Activated CD4-positive, alpha-beta memory T cell treated with anti-CD3 and anti-CD28 coated beads, Interleukin-2, amount 10 ng/mL, durations not matched to agents 7 days and 5 days (primary cell): Measurements from ENCODE around the gene XCL1. TPM values are rescaled to one million over a fixed set of nuclear protein-coding genes. Genes with fewer than 3 reads are reported as not detected.

Source experiments
- CTCF ChIA-PET: fragments of 350-600 bp; sonication (Branson Sonifier 250); formaldehyde crosslinking; loops from one replicate; lab custom pipeline; 2021; ENCODE audit warnings: antibody characterized with exemption, inconsistent platforms; lab: Charles Lee
- POLR2A ChIA-PET: fragments of 350-600 bp; sonication (Branson Sonifier 250); formaldehyde crosslinking; loops from one replicate; lab custom pipeline; 2021; ENCODE audit warnings: antibody characterized with exemption; lab: Charles Lee
- DNase-seq: peaks from one replicate; pipeline ENCODE4 v3.0.0-alpha.2; 2020
- H3K27ac Mint-ChIP-seq: one replicate; pipeline ENCODE4 v1.8.0; 2021; ENCODE audit warnings: mild to moderate bottlenecking, mixed read lengths
- H3K27me3 Mint-ChIP-seq: one replicate; pipeline ENCODE4 v1.8.0; 2021; ENCODE audit warnings: mixed read lengths
- H3K36me3 Mint-ChIP-seq: one replicate; pipeline ENCODE4 v1.8.0; 2021; ENCODE audit warnings: low read depth, mixed read lengths
- H3K4me1 Mint-ChIP-seq: one replicate; pipeline ENCODE4 v1.8.0; 2021; ENCODE audit warnings: mixed read lengths
- H3K4me3 Mint-ChIP-seq: one replicate; pipeline ENCODE4 v1.8.0; 2021; ENCODE audit warnings: mild to moderate bottlenecking, mixed read lengths
- H3K9me3 Mint-ChIP-seq: one replicate; pipeline ENCODE4 v1.8.0; 2021; ENCODE audit warnings: mixed read lengths
- total RNA-seq, 2 experiments: library from RNA; stranded (reverse); gene quantifications; one replicate each; pipeline ENCODE4 v1.2.3, GENCODE V29; 2021

The XCL1 gene
- total RNA-seq, 2 experiments from 2014 or later = 0.33 TPM; not detected in 1

GRCh38 chr1:168614235-168614634 is 37.8 kb downstream of the XCL1 start:
- Mint-ChIP-seq H3K9me3 (no peaks in the 10 kb centered on the region), H3K27me3 (peaks cover 1% of the 10 kb centered on the region), H3K4me3 (no peak overlapping the region), H3K36me3 (no peaks in the 10 kb centered on the region), H3K27ac (no peak overlapping the region), H3K4me1 (no peaks in the 10 kb centered on the region)
- ChIA-PET POLR2A (no interaction called here), CTCF (interaction anchor here (1.0 kb wide), 1 partner anchor 11 kb away, joined by 5 read pairs; no protein-coding TSS in a partner anchor)
- no peak for DNase-seq

- H3K4me1 Mint-ChIP-seq = no peaks in the 10 kb centered on the region
- DNase-seq = no peak
- ChIA-PET CTCF (no interaction called here), POLR2A (no interaction called here)
- no peak overlapping the region for H3K27ac Mint-ChIP-seq
- no peaks in the 10 kb centered on the region for H3K9me3 Mint-ChIP-seq
- no peaks in the 10 kb centered on the region for H3K27me3 Mint-ChIP-seq
- no peaks in the 10 kb centered on the region for H3K36me3 Mint-ChIP-seq
- H3K4me3 Mint-ChIP-seq = no peak overlapping the region
Measured at GRCh38 chr1:168615965-168616364, 39.6 kb downstream of the XCL1 start.

DNA sequence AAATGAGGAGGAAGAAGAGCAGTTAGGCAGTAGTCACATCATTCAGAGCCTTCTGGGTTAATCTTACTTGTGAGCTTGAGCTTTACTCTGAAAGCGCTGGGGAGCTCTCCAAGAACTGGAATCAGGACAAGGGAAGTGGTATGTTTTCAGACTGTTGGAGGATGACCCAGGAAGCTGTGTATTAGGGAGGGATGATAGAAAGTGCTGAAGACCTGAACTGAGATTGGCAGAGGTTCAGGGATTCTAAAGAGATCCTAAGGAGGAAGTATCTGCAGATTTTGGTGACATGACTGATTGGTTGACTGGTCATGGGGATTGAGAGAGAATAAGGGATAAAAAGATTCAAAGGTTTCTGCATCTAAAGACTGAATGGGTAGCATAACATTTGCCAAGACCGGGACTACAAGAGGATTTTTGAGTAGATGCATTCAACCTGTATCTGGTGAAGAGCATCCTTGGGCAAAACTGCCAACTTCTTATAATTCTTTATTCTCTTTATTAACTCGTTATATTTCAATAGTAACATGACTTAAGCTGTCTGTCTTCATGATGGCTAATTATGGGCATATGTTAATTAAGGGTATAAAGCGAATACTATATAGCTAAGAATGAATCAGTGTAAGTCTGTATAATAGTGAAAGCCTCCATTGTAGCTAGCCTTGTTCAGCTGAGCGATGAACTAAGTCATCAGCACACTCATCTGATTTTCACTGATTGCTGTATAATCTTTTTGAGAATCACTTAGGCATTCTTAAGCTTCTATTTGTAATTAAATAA is 41.8 kb downstream of the XCL1 start:
- POLR2A ChIA-PET = no interaction called here
- H3K27ac Mint-ChIP-seq = no peak overlapping the region
- no peaks in the 10 kb centered on the region for H3K27me3 Mint-ChIP-seq
- no peak overlapping the region for H3K4me3 Mint-ChIP-seq
- no peaks in the 10 kb centered on the region for H3K9me3 Mint-ChIP-seq
- no peaks in the 10 kb centered on the region for H3K36me3 Mint-ChIP-seq
- no peak for DNase-seq
- CTCF ChIA-PET = interaction anchor here (0.6 to 1.0 kb wide), 3 partner anchors 15 to 730 kb away, joined by 3 to 5 read pairs (median 4); no protein-coding TSS in a partner anchor
- H3K4me1 Mint-ChIP-seq = no peaks in the 10 kb centered on the region

GRCh38 chr1:168618886-168619285 is 42.5 kb downstream of the XCL1 start:
- no peak for DNase-seq
- H3K27ac Mint-ChIP-seq = no peak overlapping the region
- no peaks in the 10 kb centered on the region for H3K4me1 Mint-ChIP-seq
- no peak overlapping the region for H3K4me3 Mint-ChIP-seq
- POLR2A ChIA-PET = no interaction called here
- peaks cover under 1% of the 10 kb centered on the region for H3K27me3 Mint-ChIP-seq
- H3K36me3 Mint-ChIP-seq = no peaks in the 10 kb centered on the region
- CTCF ChIA-PET = interaction anchor here (0.6 to 1.0 kb wide), 2 partner anchors 15 to 729 kb away, joined by 4 to 5 read pairs; no protein-coding TSS in a partner anchor
- no peaks in the 10 kb centered on the region for H3K9me3 Mint-ChIP-seq

DNA sequence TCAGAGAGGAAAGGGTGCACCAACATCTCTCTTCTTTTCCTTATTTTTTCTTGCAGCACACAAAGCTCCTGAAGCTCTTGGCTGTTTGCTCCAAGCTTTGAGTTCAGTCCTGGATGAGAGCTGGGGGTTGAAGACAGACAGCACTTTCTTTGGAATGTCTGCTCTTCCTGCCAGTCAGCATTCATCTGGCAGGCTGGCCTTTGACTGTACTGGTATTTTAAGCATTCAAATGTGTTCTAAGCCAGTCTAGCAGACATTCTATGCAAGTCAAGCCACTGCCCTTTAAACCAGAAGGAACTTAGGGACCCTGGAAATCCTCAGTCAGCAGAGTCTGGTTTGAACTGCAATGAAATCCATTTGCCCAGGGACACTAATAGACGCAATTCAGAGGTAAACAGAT is 45.0 kb downstream of the XCL1 start:
- Mint-ChIP-seq H3K36me3 (no peaks in the 10 kb centered on the region), H3K9me3 (no peaks in the 10 kb centered on the region), H3K27ac (no peak overlapping the region), H3K27me3 (peaks cover 5% of the 10 kb centered on the region), H3K4me1 (no peaks in the 10 kb centered on the region), H3K4me3 (no peak overlapping the region)
- ChIA-PET CTCF (interaction anchor here (1.7 kb wide), 1 partner anchor 18 kb away, joined by 5 read pairs; no protein-coding TSS in a partner anchor), POLR2A (no interaction called here)
- no peak for DNase-seq

GRCh38 chr1:168623003-168623828 is 46.8 kb downstream of the XCL1 start:
- Mint-ChIP-seq H3K9me3 (no peaks in the 10 kb centered on the region), H3K27me3 (peaks cover 14% of the 10 kb centered on the region), H3K36me3 (no peaks in the 10 kb centered on the region), H3K4me3 (no peak overlapping the region), H3K4me1 (no peaks in the 10 kb centered on the region), H3K27ac (no peak overlapping the region)
- POLR2A ChIA-PET = no interaction called here
- DNase-seq = no peak
- CTCF ChIA-PET = interaction anchor here (1.7 kb wide), 2 partner anchors 15 to 19 kb away, joined by 4 to 5 read pairs; no protein-coding TSS in a partner anchor

DNA sequence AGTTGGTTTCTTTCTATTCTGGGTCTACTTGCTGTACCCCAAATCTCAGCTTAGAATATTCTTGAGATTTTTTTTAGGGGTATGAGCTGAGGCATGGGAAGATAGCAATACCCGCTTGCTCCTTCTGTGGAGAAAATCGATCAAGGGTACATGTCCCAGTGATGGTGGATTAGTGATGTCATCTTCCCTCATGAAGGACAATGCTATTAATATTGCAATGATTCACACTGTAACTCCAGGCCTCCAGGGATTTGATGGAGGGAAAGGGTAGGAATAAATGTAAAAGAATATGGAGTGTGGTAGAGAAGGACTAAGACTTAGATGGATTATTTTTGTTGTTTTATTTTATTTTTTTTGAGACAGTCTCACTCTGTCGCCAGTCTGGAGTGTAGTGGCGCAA is 47.4 kb downstream of the XCL1 start:
- ChIA-PET CTCF (interaction anchor here (1.7 to 1.8 kb wide), 3 partner anchors 14 to 75 kb away, joined by 3 to 5 read pairs (median 4); no protein-coding TSS in a partner anchor), POLR2A (no interaction called here)
- H3K27ac Mint-ChIP-seq = no peak overlapping the region
- no peak for DNase-seq
- H3K36me3 Mint-ChIP-seq = no peaks in the 10 kb centered on the region
- peaks cover 16% of the 10 kb centered on the region for H3K27me3 Mint-ChIP-seq
- no peaks in the 10 kb centered on the region for H3K9me3 Mint-ChIP-seq
- H3K4me1 Mint-ChIP-seq = no peaks in the 10 kb centered on the region
- no peak overlapping the region for H3K4me3 Mint-ChIP-seq

GRCh38 chr1:168626326-168626725 is 49.9 kb downstream of the XCL1 start:
- Mint-ChIP-seq H3K27me3 (peaks cover 19% of the 10 kb centered on the region), H3K36me3 (no peaks in the 10 kb centered on the region), H3K9me3 (no peaks in the 10 kb centered on the region), H3K4me1 (no peaks in the 10 kb centered on the region), H3K27ac (no peak overlapping the region), H3K4me3 (no peak overlapping the region)
- POLR2A ChIA-PET = no interaction called here
- CTCF ChIA-PET = no interaction called here
- DNase-seq = no peak

- Mint-ChIP-seq H3K4me3 (no peak overlapping the region), H3K36me3 (no peaks in the 10 kb centered on the region), H3K27me3 (peaks cover 19% of the 10 kb centered on the region), H3K9me3 (no peaks in the 10 kb centered on the region), H3K27ac (no peak overlapping the region), H3K4me1 (no peaks in the 10 kb centered on the region)
- DNase-seq = no peak
- ChIA-PET POLR2A (no interaction called here), CTCF (no interaction called here)
Measured at GRCh38 chr1:168627370-168627769, 51.0 kb downstream of the XCL1 start.

DNA sequence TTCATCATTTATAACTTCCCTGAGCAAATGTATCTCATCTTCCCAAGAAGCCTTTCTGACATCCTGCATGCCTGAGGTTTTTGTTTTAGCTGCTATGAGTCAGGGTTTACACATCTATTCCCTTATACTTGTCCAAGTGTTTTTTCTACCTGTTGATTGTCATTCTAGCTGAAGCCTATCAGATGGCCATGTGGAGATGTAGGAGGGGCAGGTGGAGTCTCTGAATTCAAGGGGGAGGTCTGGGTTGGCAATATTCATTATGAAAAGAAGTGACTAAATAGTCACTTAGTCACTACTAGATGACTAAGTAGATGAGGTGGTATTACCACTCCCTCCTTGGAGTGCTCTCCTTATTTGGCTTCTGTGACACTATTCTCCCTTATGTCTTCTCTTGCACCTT is 52.4 kb downstream of the XCL1 start:
- ChIA-PET CTCF (no interaction called here), POLR2A (no interaction called here)
- H3K9me3 Mint-ChIP-seq = no peaks in the 10 kb centered on the region
- no peaks in the 10 kb centered on the region for H3K36me3 Mint-ChIP-seq
- peaks cover 21% of the 10 kb centered on the region for H3K27me3 Mint-ChIP-seq
- no peak for DNase-seq
- no peaks in the 10 kb centered on the region for H3K4me1 Mint-ChIP-seq
- no peak overlapping the region for H3K4me3 Mint-ChIP-seq
- H3K27ac Mint-ChIP-seq = no peak overlapping the region

DNA sequence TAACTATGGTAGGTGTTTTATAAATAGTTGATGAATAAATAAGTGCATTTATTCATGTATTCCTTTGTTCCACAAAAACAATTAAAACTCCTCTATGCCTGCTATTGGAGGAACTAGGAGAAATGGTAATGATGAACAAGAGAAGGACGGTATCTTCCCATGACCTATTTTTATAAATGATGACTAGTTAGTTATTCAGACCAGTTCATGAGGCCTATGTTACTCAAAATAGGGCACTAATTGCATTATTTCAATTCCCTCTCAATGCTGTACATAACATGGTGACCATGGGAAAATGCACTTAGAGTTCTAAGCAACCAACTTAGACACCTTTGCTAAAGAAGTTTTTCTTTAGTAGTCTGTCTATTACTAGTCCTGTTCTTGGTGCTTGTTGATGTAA is 53.1 kb downstream of the XCL1 start:
- Mint-ChIP-seq H3K9me3 (no peaks in the 10 kb centered on the region), H3K36me3 (no peaks in the 10 kb centered on the region), H3K27ac (no peak overlapping the region), H3K4me3 (no peak overlapping the region), H3K4me1 (no peaks in the 10 kb centered on the region), H3K27me3 (peaks cover 18% of the 10 kb centered on the region)
- POLR2A ChIA-PET = no interaction called here
- CTCF ChIA-PET = no interaction called here
- DNase-seq = no peak
